ENCODE results near the gene KCNJ15. TPM values are rescaled to one million over a fixed set of nuclear protein-coding genes. Genes with fewer than 3 reads are reported as not detected.

The KCNJ15 gene
- total and polyA plus RNA-seq, 2 of the 8 experiments (the other 6 are each of a cell fraction or from before 2014, with no cell fraction given), result under 0.01 TPM; not detected in 1

- CTCF ChIA-PET (ENCODE audit: partially characterized antibody), result interaction anchor here (0.7 to 1.5 kb wide), 2 partner anchors 8 to 10 kb away, joined by 3 to 4 read pairs; no protein-coding TSS in a partner anchor
- no peak overlapping the region for H2BK120ac ChIP-seq (replicated peaks; ENCODE audit: low read depth, low read length)
- no peak overlapping the region for H3K4ac ChIP-seq (replicated peaks; ENCODE audit: insufficient read length, low read depth, low read length)
- no peaks in the 10 kb centered on the region for H3K23me2 ChIP-seq (ENCODE audit: low read depth, low read length)
- H3K23ac ChIP-seq (ENCODE audit: insufficient read length), result no peak overlapping the region
- H3K9me3 ChIP-seq (ENCODE audit: insufficient read depth in 2 of 2, low read depth in 1 of 2, low read length in 1 of 2), result no peaks in the 10 kb centered on the region
- no peak overlapping the region for H4K91ac ChIP-seq (replicated peaks; ENCODE audit: insufficient read length, low read length)
- H2AK5ac ChIP-seq (ENCODE audit: low read depth, low read length), result no peak overlapping the region
- no peak overlapping the region for H3K27ac ChIP-seq (ENCODE audit: low read depth, low read length)
- H2AFZ ChIP-seq (ENCODE audit: low read length), result no peak overlapping the region
- no peak overlapping the region for H4K5ac ChIP-seq (ENCODE audit: insufficient read length, low read depth, low read length)
- no peaks in the 10 kb centered on the region for H3K36me3 ChIP-seq (ENCODE audit: control insufficient read depth in 2 of 4, insufficient read depth in 4 of 4, low read length in 3 of 4)
- peaks cover 0 to 12% (median 5%) of the 10 kb centered on the region in 4 experiments; a peak in 6 of 7 replicates for H3K4me1 ChIP-seq (replicated peaks in 1 of 4; ENCODE audit: control insufficient read depth in 3 of 4, insufficient read depth in 4 of 4, low read length in 3 of 4)
- no peaks in the 10 kb centered on the region for H3K79me1 ChIP-seq (ENCODE audit: low read depth, low read length)
- H2BK5ac ChIP-seq (ENCODE audit: low read depth, low read length), result no peak overlapping the region
- no peak overlapping the region for H2BK15ac ChIP-seq (ENCODE audit: low read length)
- H3K18ac ChIP-seq (ENCODE audit: extremely low read depth, low read length), result no peak overlapping the region
- POLR2A ChIA-PET (ENCODE audit: partially characterized antibody), result no interaction called here
- 93% methylated on average over 7 of the region's 7 CpGs; no CpG with 5 or more reads in 1 of the 2 experiments for WGBS, 2 experiments (ENCODE audit: extremely low coverage in 1 of 2, insufficient coverage in 1 of 2, insufficient read length in 1 of 2, insufficient replicate concordance in 2 of 2, low coverage in 1 of 2, low lambda C conversion rate in 2 of 2, missing lambda C conversion rate in 1 of 2)
- H2BK12ac ChIP-seq (ENCODE audit: low read depth, low read length), result no peak overlapping the region
- no peak overlapping the region for H3K9ac ChIP-seq (replicated peaks in 1 of 4; ENCODE audit: extremely low read depth in 1 of 4, low read depth in 3 of 4, low read length in 3 of 4)
- no peak overlapping the region for H3K4me3 ChIP-seq (ENCODE audit: extremely low read depth in 1 of 4, insufficient read depth in 2 of 4, low read depth in 3 of 4, low read length in 4 of 4)
- no peak overlapping the region for H3K14ac ChIP-seq (ENCODE audit: insufficient read length)
- no peaks in the 10 kb centered on the region for H3K79me2 ChIP-seq (ENCODE audit: control insufficient read depth in 1 of 2, insufficient read depth in 2 of 2, low read length in 2 of 2)
- H3K56ac ChIP-seq (replicated peaks; ENCODE audit: insufficient read length, low read depth, low read length), result no peak overlapping the region
- DNase-seq (ENCODE audit: low read depth in 1 of 2, low spot score in 2 of 2) (no peak), FAIRE-seq (no peak)
- no peaks in the 10 kb centered on the region for H4K20me1 ChIP-seq (replicated peaks in 1 of 2; ENCODE audit: control insufficient read depth in 1 of 2, insufficient read depth in 2 of 2, low read length in 2 of 2)
- H2BK20ac ChIP-seq (ENCODE audit: low read length), result no peak overlapping the region
- no peaks in the 10 kb centered on the region for H3K27me3 ChIP-seq (replicated peaks in 1 of 4; ENCODE audit: control insufficient read depth in 3 of 4, extremely low read depth in 1 of 4, insufficient read depth in 3 of 4, low read length in 3 of 4)
- no peak overlapping the region for H4K8ac ChIP-seq (ENCODE audit: extremely low read depth, insufficient read depth, low read length)
- H3K4me2 ChIP-seq (ENCODE audit: insufficient read depth in 1 of 2, low read depth in 2 of 2, low read length in 2 of 2), result no peak overlapping the region
- TF ChIP-seq HDAC6 (IDR thresholded peaks at IDR 0.05; ENCODE audit: low read depth, low read length) (no peak), CBX8 (IDR thresholded peaks at IDR 0.05; ENCODE audit: borderline replicate concordance, low read depth, low read length) (no peak), ATF3 (IDR thresholded peaks at IDR 0.05; ENCODE audit: insufficient read depth, low read depth, low read length) (no peak), JUN (IDR thresholded peaks at IDR 0.05; ENCODE audit: low read depth, low read length) (no peak), NANOG (IDR thresholded peaks at IDR 0.05; ENCODE audit: insufficient read depth, low read depth, low read length, poor library complexity, severe bottlenecking) (no peak), TEAD4 (IDR thresholded peaks at IDR 0.05; ENCODE audit: low read depth, low read length) (no peak), NRF1 (IDR thresholded peaks at IDR 0.05; ENCODE audit: low read depth, low read length) (no peak), CHD2 (IDR thresholded peaks at IDR 0.05; ENCODE audit: low read length) (no peak), GABPA (IDR thresholded peaks at IDR 0.05; ENCODE audit: borderline replicate concordance, insufficient read depth, low read length) (no peak), BACH1 (IDR thresholded peaks at IDR 0.05; ENCODE audit: low read length) (no peak), SIN3A (conservative IDR thresholded peaks at IDR 0.05 in 1 of 2, IDR thresholded peaks at IDR 0.05 in 1 of 2; ENCODE audit: low read depth in 1 of 2, low read length in 2 of 2) (no peak), CBX5 (IDR thresholded peaks at IDR 0.05; ENCODE audit: low read depth, low read length) (no peak)
- TF ChIP-seq, protein P1, sequence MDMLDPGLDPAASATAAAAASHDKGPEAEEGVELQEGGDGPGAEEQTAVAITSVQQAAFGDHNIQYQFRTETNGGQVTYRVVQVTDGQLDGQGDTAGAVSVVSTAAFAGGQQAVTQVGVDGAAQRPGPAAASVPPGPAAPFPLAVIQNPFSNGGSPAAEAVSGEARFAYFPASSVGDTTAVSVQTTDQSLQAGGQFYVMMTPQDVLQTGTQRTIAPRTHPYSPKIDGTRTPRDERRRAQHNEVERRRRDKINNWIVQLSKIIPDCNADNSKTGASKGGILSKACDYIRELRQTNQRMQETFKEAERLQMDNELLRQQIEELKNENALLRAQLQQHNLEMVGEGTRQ (IDR thresholded peaks at IDR 0.05; ENCODE audit: low read length), result no peak
Measured at GRCh38 chr21:38300141-38300578, 43.4 kb downstream of the KCNJ15 start.

Measured in H1 (cell line).